Osteoblast (primary cell): Measurements from ENCODE around the gene EPB41L5. TPM values are rescaled to one million over a fixed set of nuclear protein-coding genes. Genes with fewer than 3 reads are reported as not detected.
A peak's percentile ranks its signal among the peaks of the same experiment; 100 is the strongest.

Experiments used
- DNase-seq: peaks from one replicate; pipeline ENCODE4 v3.0.0; 2011; ENCODE audit warnings: low spot score, mixed read lengths; ENCODE audit not compliant: insufficient read length; ENCODE audit errors: missing footprints
- H2AFZ ChIP-seq: 2 replicates; pipeline ENCODE4 v1.6.0; 2011; ENCODE audit warnings: mild to moderate bottlenecking, low read length
- H3K27ac ChIP-seq: 2 replicates; pipeline ENCODE4 v1.5.1; 2011; ENCODE audit warnings: mild to moderate bottlenecking, low read depth, low read length, moderate library complexity
- H3K27me3 ChIP-seq: 2 replicates; pipeline ENCODE4 v1.6.0; 2012; ENCODE audit warnings: mild to moderate bottlenecking, control low read depth, inconsistent platforms, low read length, moderate library complexity; ENCODE audit not compliant: insufficient read depth
- H3K36me3 ChIP-seq: 2 replicates; pipeline ENCODE4 v1.5.1; 2011; ENCODE audit warnings: mild to moderate bottlenecking, low read length, control low read depth, moderate library complexity; ENCODE audit not compliant: insufficient read depth
- H3K4me1 ChIP-seq: 2 replicates; pipeline ENCODE4 v1.5.1; 2011; ENCODE audit warnings: mild to moderate bottlenecking, low read length, control low read depth, moderate library complexity; ENCODE audit not compliant: insufficient read depth
- H3K4me2 ChIP-seq: 2 replicates; pipeline ENCODE4 v1.6.0; 2011; ENCODE audit warnings: mild to moderate bottlenecking, low read length; ENCODE audit not compliant: insufficient read depth
- H3K4me3 ChIP-seq: fragments of 200-600 bp; sonication (generic); 3 replicates; pipeline ENCODE4 v1.5.1; 2012; ENCODE audit warnings: mild to moderate bottlenecking, low read length, inconsistent platforms; ENCODE audit not compliant: insufficient read depth
- H3K79me2 ChIP-seq: 2 replicates; pipeline ENCODE4 v1.6.0; 2012; ENCODE audit warnings: mild to moderate bottlenecking, low read length, control low read depth, inconsistent platforms; ENCODE audit not compliant: insufficient read depth
- H3K9me3 ChIP-seq: 2 replicates; pipeline ENCODE4 v1.5.1; 2011; ENCODE audit warnings: low read depth, low read length, control low read depth
- H4K20me1 ChIP-seq: 2 replicates; pipeline ENCODE4 v1.6.0; 2012; ENCODE audit warnings: mild to moderate bottlenecking, low read length, control low read depth; ENCODE audit not compliant: insufficient read depth
- CTCF ChIP-seq: IDR thresholded peaks from 2 replicates; pipeline ENCODE4 v1.5.1; 2011; ENCODE audit warnings: mild to moderate bottlenecking, low read depth, low read length, moderate library complexity; ENCODE audit errors: extremely low read depth
- total RNA-seq: library from RNA; depleted of rRNA; stranded (reverse); fragments of >200 nt; gene quantifications from 2 replicates; pipeline ENCODE4 v1.2.3, GENCODE V29; 2012

The EPB41L5 gene
- total RNA-seq, 1 donor = 9.4 TPM

- no peaks in the 10 kb centered on the region for H3K36me3 ChIP-seq
- no peaks in the 10 kb centered on the region for H4K20me1 ChIP-seq
- H2AFZ ChIP-seq = no peak overlapping the region
- no peaks in the 10 kb centered on the region for H3K9me3 ChIP-seq
- no peaks in the 10 kb centered on the region for H3K27me3 ChIP-seq
- no peak overlapping the region for H3K4me2 ChIP-seq
- no peaks in the 10 kb centered on the region for H3K79me2 ChIP-seq
- no peak for TF ChIP-seq CTCF
- DNase-seq = peak; percentile 37
- H3K4me3 ChIP-seq = no peak overlapping the region
- no peaks in the 10 kb centered on the region for H3K4me1 ChIP-seq
- no peak overlapping the region for H3K27ac ChIP-seq
Measured at GRCh38 chr2:120208381-120209353, 195.8 kb downstream of the EPB41L5 start.

- no peak for TF ChIP-seq CTCF
- no peaks in the 10 kb centered on the region for H3K27me3 ChIP-seq
Measured at GRCh38 chr2:120209427-120210269, 196.8 kb downstream of the EPB41L5 start.

GRCh38 chr2:120210270-120210693 lies 197.4 kb downstream of the EPB41L5 start:
- H3K4me2 ChIP-seq = no peak overlapping the region
- no peak overlapping the region for H3K4me3 ChIP-seq
- H3K36me3 ChIP-seq = no peaks in the 10 kb centered on the region
- H3K27ac ChIP-seq = no peak overlapping the region
- no peak overlapping the region for H2AFZ ChIP-seq
- H3K9me3 ChIP-seq = no peaks in the 10 kb centered on the region
- H4K20me1 ChIP-seq = no peaks in the 10 kb centered on the region
- DNase-seq = peak; percentile 8
- no peak for TF ChIP-seq CTCF
- H3K27me3 ChIP-seq = no peaks in the 10 kb centered on the region
- H3K79me2 ChIP-seq = no peaks in the 10 kb centered on the region
- H3K4me1 ChIP-seq = no peaks in the 10 kb centered on the region

More at GRCh38 chr2:120209427-120210269, 196.8 kb downstream of the EPB41L5 start:
- Histone ChIP-seq H4K20me1 (no peaks in the 10 kb centered on the region), H3K36me3 (no peaks in the 10 kb centered on the region), H3K4me2 (no peak overlapping the region), H3K27ac (no peak overlapping the region), H3K4me1 (no peaks in the 10 kb centered on the region), H2AFZ (no peak overlapping the region), H3K79me2 (no peaks in the 10 kb centered on the region), H3K9me3 (no peaks in the 10 kb centered on the region), H3K4me3 (no peak overlapping the region)
- DNase-seq = peak; percentile 45
